GM08714 (cell line): ENCODE measurements around the gene CCNK.

Experiments
- H3K4me3 ChIP-seq: fragments of 200-500 bp; sonication (Bioruptor generic); 2 replicates; pipeline ENCODE4 v1.5.1; 2014; ENCODE audit warnings: mild to moderate bottlenecking, low read length, inconsistent platforms
- ZNF274 ChIP-seq: IDR thresholded peaks from 2 replicates; pipeline ENCODE4 v1.6.1; 2012; ENCODE audit warnings: mild to moderate bottlenecking, low read depth, low read length

The CCNK gene

GRCh38 chr14:99535908-99536778, 54.9 kb downstream of the CCNK start:
- no peak for TF ChIP-seq ZNF274
- H3K4me3 ChIP-seq = no peak overlapping the region

- TF ChIP-seq ZNF274 = no peak
- H3K4me3 ChIP-seq = no peak overlapping the region
Measured at GRCh38 chr14:99537399-99537798, 56.2 kb downstream of the CCNK start.

- TF ChIP-seq ZNF274 = no peak
- no peak overlapping the region for H3K4me3 ChIP-seq
Measured at GRCh38 chr14:99538275-99538674, 57.1 kb downstream of the CCNK start.

- no peak for TF ChIP-seq ZNF274
- H3K4me3 ChIP-seq = no peak overlapping the region
Measured at GRCh38 chr14:99538733-99539132, 57.5 kb downstream of the CCNK start.

GRCh38 chr14:99539491-99539890, 58.3 kb downstream of the CCNK start:
- no peak for TF ChIP-seq ZNF274
- no peak overlapping the region for H3K4me3 ChIP-seq

GRCh38 chr14:99540196-99541032, 59.2 kb downstream of the CCNK start:
- TF ChIP-seq ZNF274 = no peak
- H3K4me3 ChIP-seq = no peak overlapping the region

- H3K4me3 ChIP-seq = no peak overlapping the region
- no peak for TF ChIP-seq ZNF274
Measured at GRCh38 chr14:99541211-99541610, 60.0 kb downstream of the CCNK start.

- no peak for TF ChIP-seq ZNF274
- H3K4me3 ChIP-seq = no peak overlapping the region
Measured at GRCh38 chr14:99541677-99542470, 60.7 kb downstream of the CCNK start.

- no peak for TF ChIP-seq ZNF274
- H3K4me3 ChIP-seq = no peak overlapping the region
Measured at GRCh38 chr14:99542566-99542965, 61.4 kb downstream of the CCNK start.

GRCh38 chr14:99543370-99543769, 62.2 kb downstream of the CCNK start:
- H3K4me3 ChIP-seq = no peak overlapping the region
- no peak for TF ChIP-seq ZNF274

GRCh38 chr14:99543985-99544384, 62.8 kb downstream of the CCNK start:
- H3K4me3 ChIP-seq = no peak overlapping the region
- TF ChIP-seq ZNF274 = no peak

GRCh38 chr14:99544991-99545390, 63.8 kb downstream of the CCNK start:
- no peak overlapping the region for H3K4me3 ChIP-seq
- no peak for TF ChIP-seq ZNF274

- H3K4me3 ChIP-seq = no peak overlapping the region
Measured at GRCh38 chr14:99545586-99545985, 64.4 kb downstream of the CCNK start.

GRCh38 chr14:99546234-99546879, 65.1 kb downstream of the CCNK start:
- H3K4me3 ChIP-seq = no peak overlapping the region

More at GRCh38 chr14:99545586-99545985, 64.4 kb downstream of the CCNK start:
- TF ChIP-seq ZNF274 = no peak

More at GRCh38 chr14:99546234-99546879, 65.1 kb downstream of the CCNK start:
- no peak for TF ChIP-seq ZNF274
